Fibroblast of peridontal ligament (primary cell): ENCODE results near the gene ALOX5.
"Not testable (repeated sequence)": the region's sequence is repeated elsewhere in the genome, so short reads cannot be mapped to it uniquely, and the experiment has no call there.

Experiments used
- DNase-seq: peaks from one replicate; pipeline ENCODE4 v3.0.0-alpha.2; 2010; ENCODE audit errors: extremely low read depth

ALOX5 gene

GRCh38 chr10:45404770-45405120 lies 30.7 kb downstream of the ALOX5 start:
- no peak for DNase-seq

GRCh38 chr10:45407542-45407941 lies 33.5 kb downstream of the ALOX5 start:
- DNase-seq = no peak

DNA sequence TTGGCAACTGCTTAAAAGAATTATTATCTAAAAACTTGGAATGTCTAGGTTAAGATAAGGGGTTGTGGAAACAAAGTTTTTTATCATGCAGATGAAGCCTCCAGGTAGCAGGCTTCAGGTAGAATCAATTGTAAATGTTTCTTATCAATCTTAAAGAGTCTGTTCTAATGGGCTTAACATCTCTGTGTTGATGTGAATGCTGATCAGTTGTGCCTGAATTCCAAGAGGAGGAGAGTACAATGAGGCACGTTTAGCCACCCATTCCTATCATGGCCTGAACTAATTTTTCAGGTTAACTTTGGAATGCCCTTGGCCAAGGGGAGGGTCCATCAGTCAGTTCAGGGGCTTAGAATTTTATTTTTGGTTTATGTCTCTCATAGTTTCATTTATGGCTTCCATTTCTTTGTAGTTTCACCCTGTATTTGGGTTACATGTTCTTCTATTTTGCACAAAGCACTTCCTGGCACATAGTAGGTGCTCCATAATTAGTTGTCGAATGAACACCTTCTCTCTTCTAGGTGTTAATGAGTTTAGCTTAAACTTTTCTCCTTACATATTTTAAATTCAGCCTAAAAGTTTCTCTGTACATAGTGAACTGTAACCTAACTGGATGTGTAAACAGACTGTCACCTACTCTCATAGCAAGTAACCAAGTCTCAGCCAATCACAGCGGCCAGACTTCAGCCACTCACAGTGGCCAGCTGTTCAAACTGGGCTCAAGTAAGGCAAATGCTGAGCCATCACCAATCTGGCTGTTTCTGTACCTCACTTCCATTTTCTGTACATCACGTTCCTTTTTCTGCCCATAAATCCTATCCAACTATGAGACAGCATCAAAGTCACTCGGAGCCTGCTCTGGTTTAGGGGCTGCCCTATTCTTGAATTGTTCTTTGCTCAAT lies 34.7 kb downstream of the ALOX5 start:
- no peak for DNase-seq

- not testable (repeated sequence) for DNase-seq
Observed at GRCh38 chr10:45409347-45409746, 35.3 kb downstream of the ALOX5 start.

DNA sequence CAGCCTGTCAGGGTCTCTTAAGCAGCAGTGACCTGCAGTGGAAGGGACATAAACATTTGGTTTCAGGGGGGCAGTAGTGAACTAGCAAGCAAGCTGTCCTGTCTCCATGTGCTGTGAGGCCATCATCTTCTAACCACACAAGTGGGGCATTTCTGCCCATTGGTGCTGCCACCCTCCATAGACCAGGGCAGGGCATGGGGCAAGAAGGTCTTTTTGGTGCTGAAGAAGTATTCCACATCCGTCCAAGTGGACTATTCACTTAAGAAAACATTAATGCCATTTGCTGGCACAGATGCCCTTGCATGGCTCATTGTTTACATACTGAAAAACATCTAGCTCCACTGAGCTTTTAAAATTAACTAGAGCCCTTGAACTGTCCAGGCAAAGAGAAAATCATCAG lies 35.8 kb downstream of the ALOX5 start:
- DNase-seq = no peak

- no peak for DNase-seq
Observed at GRCh38 chr10:45410489-45410806, 36.4 kb downstream of the ALOX5 start.

GRCh38 chr10:45410807-45411606 lies 37.0 kb downstream of the ALOX5 start:
- no peak for DNase-seq

DNA sequence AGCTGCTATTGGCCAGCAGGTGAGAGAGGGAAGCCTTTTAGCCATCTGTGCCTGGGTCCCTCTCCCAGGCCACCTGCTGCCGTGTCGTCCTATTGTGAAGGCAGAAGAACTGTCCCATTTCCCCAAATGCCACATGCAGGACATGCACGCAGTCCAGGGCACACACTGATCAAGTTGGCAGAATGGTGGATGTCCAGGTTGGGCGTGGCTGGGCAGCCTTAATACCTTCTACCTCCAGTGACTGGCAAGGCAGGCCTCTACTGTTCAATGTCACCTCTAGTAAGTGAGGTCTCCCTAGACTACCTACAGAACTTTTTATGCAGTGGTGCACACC lies 37.6 kb downstream of the ALOX5 start:
- no peak for DNase-seq

DNA sequence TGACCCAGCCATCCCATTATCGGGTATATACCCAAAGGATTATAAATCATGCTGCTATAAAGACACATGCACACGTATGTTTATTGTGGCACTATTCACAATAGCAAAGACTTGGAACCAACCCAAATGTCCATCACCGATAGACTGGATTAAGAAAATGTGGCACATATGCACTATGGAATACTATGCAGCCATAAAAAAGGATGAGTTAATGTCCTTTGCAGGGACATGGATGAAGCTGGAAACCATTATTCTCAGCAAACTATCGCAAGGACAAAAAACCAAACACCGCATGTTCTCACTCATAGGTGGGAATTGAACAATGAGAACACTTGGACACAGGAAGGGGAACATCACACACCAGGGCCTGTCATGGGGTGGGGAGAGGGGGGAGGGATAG lies 41.0 kb downstream of the ALOX5 start:
- DNase-seq = not testable (repeated sequence)

- DNase-seq = no peak
Observed at GRCh38 chr10:45416603-45417002, 42.6 kb downstream of the ALOX5 start.

DNA sequence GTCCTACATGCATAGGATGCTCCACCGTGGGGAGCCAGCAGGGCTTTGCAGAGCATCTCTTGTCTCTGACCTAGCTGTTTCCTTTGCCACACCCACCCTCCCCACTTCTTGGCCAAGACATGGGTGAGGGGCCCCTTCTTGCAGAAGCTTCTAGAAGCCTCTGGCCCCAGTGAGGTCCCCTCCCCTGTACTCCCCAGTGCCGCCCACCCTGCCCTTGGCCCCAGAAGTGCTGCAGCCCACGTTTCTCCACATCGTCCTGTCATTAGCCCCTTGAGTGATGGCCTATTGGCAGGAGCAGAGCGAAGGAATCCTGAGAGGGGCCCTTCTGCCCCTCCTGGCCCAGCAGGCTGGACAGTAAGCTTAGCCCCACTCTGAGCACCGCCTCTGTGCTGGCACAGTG lies 43.7 kb downstream of the ALOX5 start:
- no peak for DNase-seq

DNA sequence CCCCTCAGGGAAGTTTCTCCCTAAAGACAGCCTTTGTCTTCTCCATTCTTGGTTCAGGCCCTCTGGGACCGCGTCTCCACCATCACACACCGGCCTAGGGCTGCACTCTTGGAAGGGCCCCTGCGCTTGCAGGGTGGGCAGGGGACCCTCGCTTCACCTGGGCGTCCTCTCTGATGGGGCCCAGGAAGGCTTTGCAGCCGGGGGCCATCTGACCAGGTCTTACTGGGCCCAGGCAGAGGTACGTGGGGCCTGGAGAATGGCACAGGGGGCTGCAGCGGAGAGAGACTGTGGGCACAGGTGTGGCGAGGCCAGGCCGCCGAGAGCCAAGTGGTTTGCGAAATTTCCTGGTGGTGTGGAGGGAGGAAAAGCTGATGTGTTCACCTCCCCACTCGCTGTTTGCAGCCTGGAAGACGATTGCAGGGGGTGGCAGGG lies 44.4 kb downstream of the ALOX5 start:
- no peak for DNase-seq

DNA sequence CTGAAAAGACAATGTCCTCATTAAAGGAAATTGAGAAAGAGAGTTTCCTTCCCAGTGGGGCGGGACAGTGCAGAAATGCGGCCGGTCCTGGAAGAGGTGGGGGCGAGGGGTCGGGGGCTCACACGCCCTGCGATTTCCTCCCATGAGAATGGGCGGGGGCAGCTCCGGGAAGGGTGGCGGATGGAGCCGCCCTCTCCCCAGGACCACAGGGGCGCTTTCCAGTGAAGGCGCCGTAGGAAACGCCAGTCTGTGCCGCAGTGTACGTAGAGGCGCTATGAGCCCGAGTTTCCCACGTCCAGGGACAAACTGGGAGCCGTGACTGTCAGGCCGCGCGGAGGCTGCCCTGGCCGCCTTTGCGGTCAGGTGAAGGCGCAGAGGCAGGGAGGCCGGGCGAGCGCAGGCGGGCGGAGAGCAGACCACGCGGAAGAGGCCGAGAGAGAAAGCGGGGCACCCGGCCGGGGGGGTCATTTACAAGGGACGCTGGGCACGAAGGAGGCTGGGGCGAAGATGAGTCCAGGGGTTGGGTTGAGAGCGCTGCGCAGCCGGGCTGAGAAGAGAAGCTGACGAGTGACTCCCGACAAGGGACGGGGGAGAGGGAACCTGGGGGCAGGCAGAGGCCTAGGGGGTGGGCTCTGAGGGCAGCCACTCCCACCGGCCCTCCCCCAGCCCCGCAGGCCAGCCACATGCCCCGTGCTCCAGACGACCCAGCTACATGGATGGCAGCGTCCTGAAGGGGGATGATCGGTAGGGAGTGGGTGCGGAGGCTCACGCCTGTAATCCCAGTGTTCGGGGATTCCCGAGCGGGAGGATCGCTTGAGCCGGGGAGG lies 45.0 kb downstream of the ALOX5 start:
- peak; percentile 27 for DNase-seq

GRCh38 chr10:45419676-45420025 lies 45.6 kb downstream of the ALOX5 start:
- DNase-seq = no peak

DNA sequence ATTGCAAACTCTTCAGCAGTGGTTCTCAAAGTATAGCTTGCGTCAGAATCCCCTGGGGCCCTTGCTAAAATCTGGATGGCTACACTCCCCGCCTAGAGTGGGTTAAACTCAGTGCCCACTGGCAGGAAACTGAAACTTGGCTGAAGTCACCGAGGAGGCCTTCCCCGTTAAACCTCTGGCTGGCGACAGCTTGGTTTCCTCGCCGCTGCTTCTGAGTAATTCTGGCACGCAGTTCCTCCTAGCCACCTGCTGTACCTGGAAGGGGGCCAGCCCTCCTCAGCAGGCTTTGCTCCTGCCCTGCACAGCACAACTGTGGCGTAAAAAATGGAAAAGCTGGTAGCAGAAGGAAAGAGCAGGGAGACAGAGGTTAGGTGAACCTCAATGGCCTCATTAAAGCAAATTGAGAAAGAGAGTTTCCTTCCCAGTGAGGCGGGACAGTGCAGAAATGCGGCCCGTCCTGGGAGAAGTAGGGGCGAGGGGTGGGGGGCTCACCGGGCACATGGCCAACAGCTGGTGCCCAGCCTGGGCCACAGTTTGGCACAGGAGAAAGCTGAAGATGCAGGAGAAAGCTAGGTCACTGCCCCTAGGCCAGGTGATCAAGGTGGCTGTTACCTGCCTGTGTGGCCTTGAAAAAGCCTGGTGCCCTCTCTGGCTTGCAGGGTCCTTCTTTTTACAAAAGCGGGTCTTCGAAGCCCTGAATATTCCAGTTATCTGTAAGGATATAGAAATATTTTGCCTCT lies 46.6 kb downstream of the ALOX5 start:
- peak; percentile 34 for DNase-seq

DNA sequence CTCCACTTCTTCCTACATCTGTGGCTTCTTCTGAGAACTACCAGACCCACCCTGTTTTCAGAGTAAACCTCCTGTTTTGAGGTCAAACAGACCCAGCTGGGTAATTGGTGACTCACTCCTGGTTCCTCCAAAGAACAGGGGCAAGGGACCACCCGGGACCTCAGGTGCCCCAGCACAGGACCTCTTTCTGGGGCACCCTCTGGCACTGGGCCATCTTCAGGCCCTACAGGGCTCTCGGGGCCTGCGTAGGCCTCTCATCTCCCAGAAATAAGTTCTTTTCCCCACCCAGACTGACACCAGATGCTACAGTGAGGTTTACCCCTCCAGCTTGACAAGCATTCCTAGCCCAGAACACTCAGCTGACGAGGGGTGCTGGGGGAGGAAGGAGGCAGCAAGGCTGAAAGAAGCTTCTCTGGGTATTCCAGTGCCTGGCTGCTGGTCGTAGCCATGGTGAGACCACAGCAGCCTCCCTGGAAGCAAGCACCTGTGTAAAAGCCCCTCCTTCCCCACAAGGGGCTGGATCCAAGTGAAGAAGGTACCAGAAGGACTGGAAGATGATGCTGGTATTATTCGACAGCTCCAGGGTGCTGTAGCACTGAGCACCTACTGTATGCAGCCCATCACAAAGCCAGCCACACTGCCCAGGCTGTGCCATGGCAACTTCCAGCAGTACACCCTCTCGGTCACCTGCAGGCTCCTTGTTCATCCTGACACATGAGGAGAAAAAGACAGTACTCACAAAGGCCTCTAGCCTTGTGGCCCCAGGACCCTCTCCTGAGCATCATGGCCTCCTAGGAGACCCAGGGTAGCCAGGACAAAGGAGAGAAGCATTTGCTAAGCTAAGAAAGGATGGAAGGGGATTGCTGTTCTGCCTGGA lies 47.4 kb downstream of the ALOX5 start:
- no peak for DNase-seq

DNA sequence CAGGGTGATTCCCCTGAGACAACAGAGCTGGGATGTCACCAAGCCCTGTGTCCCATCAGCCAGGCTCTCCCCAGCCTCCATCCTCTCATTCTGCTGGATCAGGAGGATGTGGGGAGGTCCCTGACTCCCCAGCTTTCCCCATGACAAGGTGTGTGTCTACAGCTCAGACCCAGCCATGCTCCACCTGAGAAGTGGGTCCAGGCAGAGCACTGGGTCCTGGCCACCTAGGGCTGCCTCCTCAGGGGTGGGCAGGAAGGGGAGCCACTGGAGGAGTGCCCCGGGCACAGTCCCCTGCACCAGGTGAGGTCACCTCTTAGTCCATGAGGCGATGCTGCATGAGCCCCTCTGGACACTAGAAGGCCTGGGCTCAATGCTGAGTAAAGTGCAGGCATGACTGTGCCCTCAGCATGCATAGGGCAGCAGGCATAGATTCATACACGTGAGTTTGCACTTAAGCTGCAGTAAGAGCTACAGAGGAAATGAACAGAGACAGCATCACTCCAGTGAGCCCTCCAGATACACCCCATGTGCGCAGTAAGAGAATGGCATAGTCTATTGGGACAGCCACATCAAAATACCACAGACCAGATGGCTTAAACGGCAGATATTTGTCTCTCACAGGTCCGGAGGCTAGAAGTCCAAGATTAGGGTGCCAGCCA lies 48.3 kb downstream of the ALOX5 start:
- no peak for DNase-seq

DNA sequence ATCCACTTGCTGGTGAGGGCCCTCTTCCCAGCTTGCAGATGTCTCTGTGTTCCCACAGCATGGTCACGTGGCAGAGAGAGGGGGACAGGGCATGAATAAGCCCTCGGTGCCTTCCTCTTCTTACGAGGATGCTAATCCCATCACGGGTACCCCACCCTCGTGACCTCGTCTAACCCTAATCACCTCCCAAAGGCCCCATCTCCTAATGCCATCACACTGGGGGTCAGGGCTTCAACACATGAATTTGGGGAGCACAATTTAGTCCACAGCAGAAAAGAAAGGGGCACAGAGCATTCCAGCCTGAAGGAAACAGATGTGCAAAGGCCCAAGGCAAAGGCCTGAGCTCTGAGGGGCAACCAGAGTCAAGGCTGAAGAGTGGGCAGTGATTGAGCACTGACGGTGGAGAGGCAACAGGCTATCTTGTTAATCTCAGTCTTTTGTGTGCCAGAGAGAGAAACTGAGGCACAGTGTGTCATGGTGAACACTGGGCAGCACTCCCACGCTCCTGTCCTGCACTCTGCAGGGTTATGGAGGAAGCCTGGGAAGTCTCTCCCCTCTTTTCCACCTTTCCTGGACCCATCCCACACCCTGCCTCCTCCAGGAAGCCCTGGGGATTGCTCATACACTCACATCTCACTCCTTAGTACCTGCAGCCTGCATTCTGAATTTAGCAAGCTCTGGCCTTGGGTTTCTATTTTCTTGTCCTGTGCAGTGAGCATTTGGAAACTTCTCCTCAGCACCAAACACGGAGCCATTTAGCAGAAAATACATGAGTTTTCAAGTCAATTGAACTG lies 49.0 kb downstream of the ALOX5 start:
- DNase-seq = no peak

GRCh38 chr10:45423976-45424499 lies 50.0 kb downstream of the ALOX5 start:
- DNase-seq = no peak
